ENCODE data around the gene ERRFI1.

ERRFI1 gene

GRCh38 chr1:8046391-8046790 is 20.3 kb upstream of the ERRFI1 start:
- Histone ChIP-seq H3K4me1 (no peaks in the 10 kb centered on the region), H3K27ac (no peak overlapping the region), H3K9me3 (peaks cover 9% of the 10 kb centered on the region), H3K4me2 (no peak overlapping the region), H3K36me3 (no peaks in the 10 kb centered on the region), H3K9ac (no peak overlapping the region), H3K4me3 (no peak overlapping the region), H3K27me3 (no peaks in the 10 kb centered on the region), H4K20me1 (no peaks in the 10 kb centered on the region)
- no peak for TF ChIP-seq Cebpa-rat (IDR thresholded peaks at IDR 0.05)

GRCh38 chr1:8043621-8044020 is 17.5 kb upstream of the ERRFI1 start:
- Histone ChIP-seq H3K27me3 (no peaks in the 10 kb centered on the region), H3K9me3 (peaks cover 9% of the 10 kb centered on the region), H3K4me1 (no peaks in the 10 kb centered on the region), H3K9ac (no peak overlapping the region), H4K20me1 (no peaks in the 10 kb centered on the region), H3K36me3 (no peaks in the 10 kb centered on the region), H3K27ac (no peak overlapping the region), H3K4me3 (no peak overlapping the region), H3K4me2 (no peak overlapping the region)
- no peak for TF ChIP-seq Cebpa-rat (IDR thresholded peaks at IDR 0.05)

- no peaks in the 10 kb centered on the region for H3K27me3 ChIP-seq
- H4K20me1 ChIP-seq, result no peaks in the 10 kb centered on the region
- no peak overlapping the region for H3K4me2 ChIP-seq
- H3K4me3 ChIP-seq, result no peak overlapping the region
- no peaks in the 10 kb centered on the region for H3K4me1 ChIP-seq
- peaks cover 9% of the 10 kb centered on the region for H3K9me3 ChIP-seq
- H3K36me3 ChIP-seq, result no peaks in the 10 kb centered on the region
- no peak overlapping the region for H3K27ac ChIP-seq
- TF ChIP-seq Cebpa-rat (IDR thresholded peaks at IDR 0.05), result no peak
- H3K9ac ChIP-seq, result no peak overlapping the region
Observed at GRCh38 chr1:8042134-8042533, 16.0 kb upstream of the ERRFI1 start.

- Histone ChIP-seq H3K4me2 (no peak overlapping the region), H3K27me3 (no peaks in the 10 kb centered on the region), H3K27ac (no peak overlapping the region), H3K4me1 (no peaks in the 10 kb centered on the region), H3K9me3 (peaks cover 9% of the 10 kb centered on the region), H3K36me3 (no peaks in the 10 kb centered on the region), H3K9ac (no peak overlapping the region), H3K4me3 (no peak overlapping the region), H4K20me1 (no peaks in the 10 kb centered on the region)
- TF ChIP-seq Cebpa-rat (IDR thresholded peaks at IDR 0.05), result no peak
Observed at GRCh38 chr1:8040586-8040985, 14.5 kb upstream of the ERRFI1 start.

- Histone ChIP-seq H3K9me3 (peaks cover 9% of the 10 kb centered on the region), H3K27ac (no peak overlapping the region), H3K4me3 (no peak overlapping the region), H4K20me1 (no peaks in the 10 kb centered on the region), H3K4me1 (no peaks in the 10 kb centered on the region), H3K9ac (no peak overlapping the region), H3K27me3 (no peaks in the 10 kb centered on the region), H3K4me2 (no peak overlapping the region), H3K36me3 (no peaks in the 10 kb centered on the region)
- TF ChIP-seq Cebpa-rat (IDR thresholded peaks at IDR 0.05), result no peak
Observed at GRCh38 chr1:8039071-8039470, 13.0 kb upstream of the ERRFI1 start.

GRCh38 chr1:8035289-8035688 is 9.2 kb upstream of the ERRFI1 start:
- Histone ChIP-seq H3K4me1 (no peaks in the 10 kb centered on the region), H3K9me3 (no peaks in the 10 kb centered on the region), H3K9ac (no peak overlapping the region), H3K27me3 (no peaks in the 10 kb centered on the region), H3K36me3 (no peaks in the 10 kb centered on the region), H3K4me3 (no peak overlapping the region), H3K4me2 (no peak overlapping the region), H3K27ac (no peak overlapping the region), H4K20me1 (no peaks in the 10 kb centered on the region)
- no peak for TF ChIP-seq Cebpa-rat (IDR thresholded peaks at IDR 0.05)

GRCh38 chr1:8033322-8033721 is 7.2 kb upstream of the ERRFI1 start:
- Histone ChIP-seq H3K9me3 (no peaks in the 10 kb centered on the region), H3K27ac (no peak overlapping the region), H3K36me3 (no peaks in the 10 kb centered on the region), H4K20me1 (no peaks in the 10 kb centered on the region), H3K9ac (no peak overlapping the region), H3K4me2 (no peak overlapping the region), H3K27me3 (no peaks in the 10 kb centered on the region), H3K4me3 (no peak overlapping the region), H3K4me1 (no peaks in the 10 kb centered on the region)
- TF ChIP-seq Cebpa-rat (IDR thresholded peaks at IDR 0.05), result no peak

GRCh38 chr1:8032366-8032910 is 6.3 kb upstream of the ERRFI1 start:
- no peak overlapping the region for H3K4me3 ChIP-seq
- no peaks in the 10 kb centered on the region for H3K4me1 ChIP-seq
- H3K9ac ChIP-seq, result no peak overlapping the region
- H3K4me2 ChIP-seq, result no peak overlapping the region
- no peaks in the 10 kb centered on the region for H3K27me3 ChIP-seq
- H3K27ac ChIP-seq, result no peak overlapping the region
- H4K20me1 ChIP-seq, result no peaks in the 10 kb centered on the region
- H3K36me3 ChIP-seq, result no peaks in the 10 kb centered on the region
- H3K9me3 ChIP-seq, result no peaks in the 10 kb centered on the region
- TF ChIP-seq Cebpa-rat (IDR thresholded peaks at IDR 0.05), result no peak

- TF ChIP-seq Cebpa-rat (IDR thresholded peaks at IDR 0.05), result no peak
- H3K27ac ChIP-seq, result no peak overlapping the region
- H3K4me2 ChIP-seq, result no peak overlapping the region
Observed at GRCh38 chr1:8031176-8031785, 5.2 kb upstream of the ERRFI1 start.

GRCh38 chr1:8028571-8028910 is 2.4 kb upstream of the ERRFI1 start:
- Histone ChIP-seq H3K36me3 (no peaks in the 10 kb centered on the region), H3K4me1 (peaks cover 10% of the 10 kb centered on the region; the same call in 1 of the 2 replicates), H3K27ac (no peak overlapping the region), H3K4me3 (no peak overlapping the region), H3K27me3 (peaks cover 26% of the 10 kb centered on the region), H3K9me3 (no peaks in the 10 kb centered on the region), H4K20me1 (peaks cover 12% of the 10 kb centered on the region), H3K9ac (no peak overlapping the region), H3K4me2 (no peak overlapping the region)
- no peak for TF ChIP-seq Cebpa-rat (IDR thresholded peaks at IDR 0.05)

More at GRCh38 chr1:8031176-8031785, 5.2 kb upstream of the ERRFI1 start:
- H3K36me3 ChIP-seq, result no peaks in the 10 kb centered on the region
- 0 out of 2 replicates have a peak, but pooled peaks cover 4% of the 10 kb centered on the region for H3K4me1 ChIP-seq
- H3K9ac ChIP-seq, result no peak overlapping the region
- H4K20me1 ChIP-seq, result no peaks in the 10 kb centered on the region
- no peak overlapping the region for H3K4me3 ChIP-seq
- no peaks in the 10 kb centered on the region for H3K9me3 ChIP-seq
- H3K27me3 ChIP-seq, result no peaks in the 10 kb centered on the region
